Peyer's patch (tissue), 4 donors: ENCODE data around the gene MED19. TPM values are rescaled to one million over a fixed set of nuclear protein-coding genes. Genes with fewer than 3 reads are reported as not detected.
A peak's percentile ranks its signal among the peaks of the same experiment; 100 is the strongest.
"Not testable (repeated sequence)": the region's sequence is repeated elsewhere in the genome, so short reads cannot be mapped to it uniquely, and the experiment has no call there.

Experiments used
- DNase-seq, 3 donors: peaks; one replicate each; pipeline ENCODE4 v3.0.0-alpha.2; 2017 to 2019
- H3K27ac ChIP-seq, 4 donors: fragments of 200-600 bp; sonication (generic); one replicate each; pipeline ENCODE4 v1.5.1; 2016 to 2019
- H3K27me3 ChIP-seq, 2 donors: fragments of 200-600 bp; sonication (generic); one replicate each; pipeline ENCODE4 v1.5.1; 2019
- H3K36me3 ChIP-seq, 3 donors: fragments of 200-600 bp; sonication (generic); one replicate each; pipeline ENCODE4 v1.5.1; 2016 to 2019
- H3K4me1 ChIP-seq, 4 donors: fragments of 200-600 bp; sonication (generic); one replicate each; pipeline ENCODE4 v1.5.1; 2016 to 2019
- H3K4me3 ChIP-seq, 4 donors: fragments of 200-600 bp; sonication (generic); 1 replicate in 3 of 4; 2 replicates in 1 of 4; pipeline ENCODE4 v1.5.1; 2016 to 2019; ENCODE audit warnings: mild to moderate bottlenecking in 1 of 4
- H3K9me3 ChIP-seq, 4 donors: fragments of 200-600 bp; sonication (generic); one replicate each; pipeline ENCODE4 v1.5.1; 2016 to 2019; ENCODE audit warnings: mild to moderate bottlenecking in 1 of 4
- POLR2A ChIP-seq, 2 donors: fragments of 450-650 bp; IDR thresholded peaks; one replicate each; pipeline ENCODE4 v1.5.1; 2017; ENCODE audit warnings: antibody characterized with exemption in 2 of 2, mild to moderate bottlenecking in 2 of 2, moderate library complexity in 2 of 2
- total RNA-seq, 4 donors: library from RNA; depleted of rRNA; stranded (reverse); fragments of >200 nt; gene quantifications; one replicate each; pipeline ENCODE4 v1.1.0, GENCODE V29; 2016
- TF ChIP-seq, protein P1 (sequence below), 6 experiments: fragments of 450-650 bp in 4 of 6; fragments of 200-600 bp in 2 of 6; sonication (generic) in 1 of 6; IDR thresholded peaks; one replicate each; pipeline ENCODE4 v1.5.1; 2017 to 2019; ENCODE audit warnings: antibody characterized with exemption in 6 of 6, mild to moderate bottlenecking in 3 of 6, moderate library complexity in 1 of 6

Gene MED19
- total RNA-seq, 4 donors from 2014 or later: 3.0 to 26.4 (median 21.5) TPM

DNA sequence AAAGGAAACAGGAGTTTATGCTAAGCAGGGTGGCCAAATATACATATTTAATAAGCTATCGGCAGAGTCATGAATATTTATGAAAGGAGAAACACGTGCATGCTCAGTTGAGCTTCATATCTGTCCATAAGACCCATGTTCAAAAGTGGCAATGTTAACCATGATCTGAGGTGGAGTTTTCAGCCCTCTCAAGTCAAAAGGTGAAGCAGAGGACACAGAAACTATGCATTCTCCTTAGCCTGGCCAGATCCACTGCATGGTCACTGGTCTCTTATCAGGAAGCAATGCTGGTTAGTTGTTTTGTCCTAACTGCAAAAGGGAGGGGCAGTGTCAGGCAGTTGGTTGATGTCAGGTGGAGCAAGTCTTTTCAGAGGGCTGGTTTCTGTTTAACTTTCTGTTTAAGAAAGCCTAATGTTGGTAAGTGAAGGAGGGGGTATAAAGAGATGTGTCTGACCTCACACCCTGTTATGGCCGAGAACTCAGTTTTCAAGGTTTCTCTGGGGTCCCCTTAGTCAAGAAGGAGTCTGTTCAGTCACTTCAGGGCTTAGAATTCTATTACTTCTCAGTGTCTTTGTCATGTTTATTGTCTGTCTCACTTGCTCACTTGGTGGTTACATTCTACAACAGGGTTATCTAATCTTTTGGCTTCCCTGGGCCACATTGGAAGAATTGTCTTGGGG, 23.7 kb upstream of the MED19 start:
- Histone ChIP-seq H3K27ac (peak overlapping the region in 1 of 4 donors; percentile 39), H3K27me3 (no peaks in the 10 kb centered on the region), H3K4me3 (no peak overlapping the region), H3K9me3 (no peaks in the 10 kb centered on the region), H3K36me3 (peaks cover 0 to 25% (median 0%) of the 10 kb centered on the region in 3 donors), H3K4me1 (peaks cover 0 to 13% (median 0%) of the 10 kb centered on the region in 4 donors)
- DNase-seq: no peak
- TF ChIP-seq, protein P1, sequence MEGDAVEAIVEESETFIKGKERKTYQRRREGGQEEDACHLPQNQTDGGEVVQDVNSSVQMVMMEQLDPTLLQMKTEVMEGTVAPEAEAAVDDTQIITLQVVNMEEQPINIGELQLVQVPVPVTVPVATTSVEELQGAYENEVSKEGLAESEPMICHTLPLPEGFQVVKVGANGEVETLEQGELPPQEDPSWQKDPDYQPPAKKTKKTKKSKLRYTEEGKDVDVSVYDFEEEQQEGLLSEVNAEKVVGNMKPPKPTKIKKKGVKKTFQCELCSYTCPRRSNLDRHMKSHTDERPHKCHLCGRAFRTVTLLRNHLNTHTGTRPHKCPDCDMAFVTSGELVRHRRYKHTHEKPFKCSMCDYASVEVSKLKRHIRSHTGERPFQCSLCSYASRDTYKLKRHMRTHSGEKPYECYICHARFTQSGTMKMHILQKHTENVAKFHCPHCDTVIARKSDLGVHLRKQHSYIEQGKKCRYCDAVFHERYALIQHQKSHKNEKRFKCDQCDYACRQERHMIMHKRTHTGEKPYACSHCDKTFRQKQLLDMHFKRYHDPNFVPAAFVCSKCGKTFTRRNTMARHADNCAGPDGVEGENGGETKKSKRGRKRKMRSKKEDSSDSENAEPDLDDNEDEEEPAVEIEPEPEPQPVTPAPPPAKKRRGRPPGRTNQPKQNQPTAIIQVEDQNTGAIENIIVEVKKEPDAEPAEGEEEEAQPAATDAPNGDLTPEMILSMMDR (IDR thresholded peaks at IDR 0.05): no peak
- no peak for TF ChIP-seq POLR2A (IDR thresholded peaks at IDR 0.05)

DNA sequence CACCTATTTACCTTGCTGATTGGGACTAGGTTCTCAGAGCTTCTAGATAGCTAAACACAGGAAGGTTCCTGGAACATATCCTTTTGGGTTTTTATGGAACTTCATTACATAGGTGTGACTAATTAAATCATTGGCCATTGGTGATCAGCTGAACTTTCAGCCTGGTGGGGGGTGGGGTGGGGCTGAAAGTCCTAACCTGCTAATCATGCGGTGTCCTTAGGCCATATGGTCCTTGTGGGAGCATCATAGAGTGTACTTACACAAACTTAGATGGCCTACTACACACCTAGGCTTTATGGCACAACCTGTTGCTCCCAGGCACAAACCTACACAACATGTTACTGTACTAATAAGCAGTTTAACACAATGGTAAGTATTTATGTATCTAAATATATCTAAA, 20.6 kb upstream of the MED19 start:
- Histone ChIP-seq H3K4me1 (peaks cover 0 to 10% (median 0%) of the 10 kb centered on the region in 4 donors), H3K9me3 (no peaks in the 10 kb centered on the region), H3K36me3 (peaks cover 0 to 7% (median 0%) of the 10 kb centered on the region in 3 donors), H3K27ac (no peak overlapping the region), H3K27me3 (no peaks in the 10 kb centered on the region), H3K4me3 (no peak overlapping the region)
- TF ChIP-seq POLR2A (IDR thresholded peaks at IDR 0.05): no peak
- TF ChIP-seq, protein P1 (IDR thresholded peaks at IDR 0.05): no peak
- peak in 2 of 3 donors; percentile 58 to 65 for DNase-seq

DNA sequence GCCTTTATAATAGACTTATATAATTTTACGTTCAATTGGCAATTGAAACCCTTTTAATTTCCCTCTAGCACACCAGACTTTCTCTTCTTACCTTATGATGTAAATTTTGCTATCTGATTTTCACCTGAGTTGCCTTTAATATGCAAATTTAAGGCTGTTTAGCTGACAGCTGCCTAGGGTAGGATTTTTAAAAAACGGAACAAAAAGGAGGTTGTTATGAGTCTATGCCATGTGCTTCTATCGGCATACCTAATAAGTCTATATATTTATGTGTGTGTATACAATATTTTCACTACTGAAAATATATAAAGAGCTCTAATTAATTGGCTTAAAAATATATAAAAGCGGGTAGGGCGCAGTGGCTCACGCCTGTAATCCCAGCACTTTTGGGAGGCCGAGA, 17.5 kb upstream of the MED19 start:
- Histone ChIP-seq H3K27ac (no peak overlapping the region), H3K9me3 (no peaks in the 10 kb centered on the region), H3K27me3 (no peaks in the 10 kb centered on the region), H3K4me1 (peaks cover 0 to 10% (median 0%) of the 10 kb centered on the region in 4 donors), H3K4me3 (no peak overlapping the region), H3K36me3 (no peaks in the 10 kb centered on the region)
- no peak for DNase-seq
- TF ChIP-seq, protein P1 (IDR thresholded peaks at IDR 0.05): no peak
- TF ChIP-seq POLR2A (IDR thresholded peaks at IDR 0.05): no peak

DNA sequence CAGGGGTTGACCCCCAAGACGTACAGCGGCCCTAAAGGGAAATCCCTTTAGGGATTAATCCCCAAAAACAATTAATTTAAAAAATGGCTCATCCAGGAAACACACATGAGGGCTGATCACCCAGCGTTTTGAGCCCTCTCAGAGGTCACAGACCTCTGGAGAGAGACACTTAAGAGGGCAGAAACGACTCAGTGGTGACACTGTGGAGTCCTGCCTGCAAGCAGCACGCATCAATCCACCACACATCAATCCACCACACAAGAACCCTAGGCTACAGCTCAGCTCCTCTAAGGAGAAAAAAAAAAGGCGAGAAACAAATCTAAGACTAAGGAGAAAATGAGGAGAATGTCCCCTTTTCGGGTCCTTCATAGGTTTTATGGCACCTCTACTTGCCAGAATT, 16.8 kb upstream of the MED19 start:
- DNase-seq: no peak
- no peak overlapping the region for H3K4me3 ChIP-seq
- H3K27me3 ChIP-seq: no peaks in the 10 kb centered on the region
- H3K9me3 ChIP-seq: no peaks in the 10 kb centered on the region
- H3K36me3 ChIP-seq: no peaks in the 10 kb centered on the region
- peaks cover 0 to 10% (median 0%) of the 10 kb centered on the region in 4 donors for H3K4me1 ChIP-seq
- TF ChIP-seq, protein P1 (IDR thresholded peaks at IDR 0.05): no peak
- TF ChIP-seq POLR2A (IDR thresholded peaks at IDR 0.05): no peak
- no peak overlapping the region for H3K27ac ChIP-seq

DNA sequence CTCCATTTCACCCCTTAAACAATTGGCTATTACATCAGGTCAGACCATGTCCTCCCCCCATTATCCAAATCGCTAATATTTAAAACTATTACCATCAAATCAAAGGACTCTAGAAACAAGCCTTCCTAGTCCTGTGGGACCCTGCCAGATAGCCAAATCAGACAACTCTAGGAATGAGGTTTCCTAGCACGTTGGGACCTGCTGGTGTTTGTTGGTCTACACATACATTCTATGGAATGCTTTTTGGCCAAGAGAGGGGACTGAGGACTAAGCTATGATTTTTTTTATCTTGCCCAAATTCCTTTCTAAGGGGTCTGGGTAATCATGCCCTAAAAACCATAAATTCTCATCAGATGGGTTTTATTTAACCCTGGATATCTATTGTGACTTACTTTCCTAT, 15.2 kb upstream of the MED19 start:
- H3K4me3 ChIP-seq: no peak overlapping the region
- H3K4me1 ChIP-seq: peaks cover 0 to 4% (median 0%) of the 10 kb centered on the region in 4 donors
- TF ChIP-seq, protein P1 (IDR thresholded peaks at IDR 0.05): no peak
- TF ChIP-seq POLR2A (IDR thresholded peaks at IDR 0.05): no peak
- H3K27me3 ChIP-seq: no peaks in the 10 kb centered on the region
- DNase-seq: no peak
- no peaks in the 10 kb centered on the region for H3K9me3 ChIP-seq
- H3K27ac ChIP-seq: no peak overlapping the region
- H3K36me3 ChIP-seq: peaks cover 0 to 8% (median 0%) of the 10 kb centered on the region in 3 donors

DNA sequence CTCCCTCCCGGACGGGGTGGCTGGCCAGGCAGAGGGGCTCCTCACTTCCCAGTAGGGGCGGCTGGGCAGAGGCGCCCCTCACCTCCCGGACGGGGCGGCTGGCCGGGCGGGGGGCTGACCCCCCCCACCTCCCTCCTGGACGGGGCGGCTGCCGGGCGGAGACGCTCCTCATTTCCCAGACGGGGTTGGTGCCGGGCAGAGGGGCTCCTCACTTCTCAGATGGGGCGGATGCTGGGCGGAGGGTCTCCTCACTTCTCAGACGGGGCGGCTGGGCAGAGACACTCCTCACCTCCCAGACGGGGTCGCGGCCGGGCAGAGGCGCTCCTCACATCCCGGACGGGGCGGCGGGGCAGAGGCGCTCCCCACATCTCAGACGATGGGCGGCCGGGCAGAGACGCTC, 4.7 kb upstream of the MED19 start:
- H3K4me3 ChIP-seq, H3K9me3 ChIP-seq, DNase-seq, H3K36me3 ChIP-seq, H3K27me3 ChIP-seq, H3K27ac ChIP-seq: not testable (repeated sequence)
- H3K4me1 ChIP-seq: peaks cover 0 to 21% (median 11%) of the 10 kb centered on the region in 4 donors
